Hepatocyte (in vitro differentiated cells): ENCODE measurements around the gene WDR26.
"Not testable (repeated sequence)": the region's sequence is repeated elsewhere in the genome, so short reads cannot be mapped to it uniquely, and the experiment has no call there.

ENCODE experiments used
- EZH2 ChIP-seq: fragments of 200-600 bp; sonication (generic); IDR thresholded peaks from 2 replicates; pipeline ENCODE4 v1.6.1; 2016; ENCODE audit warnings: antibody characterized with exemption, mild to moderate bottlenecking, borderline replicate concordance
- TF ChIP-seq, protein P1 (sequence below): fragments of 200-600 bp; sonication (generic); IDR thresholded peaks from 2 replicates; pipeline ENCODE4 v1.5.1; 2016; ENCODE audit warnings: antibody characterized with exemption, mild to moderate bottlenecking; ENCODE audit not compliant: poor library complexity

- TF ChIP-seq, protein P1, sequence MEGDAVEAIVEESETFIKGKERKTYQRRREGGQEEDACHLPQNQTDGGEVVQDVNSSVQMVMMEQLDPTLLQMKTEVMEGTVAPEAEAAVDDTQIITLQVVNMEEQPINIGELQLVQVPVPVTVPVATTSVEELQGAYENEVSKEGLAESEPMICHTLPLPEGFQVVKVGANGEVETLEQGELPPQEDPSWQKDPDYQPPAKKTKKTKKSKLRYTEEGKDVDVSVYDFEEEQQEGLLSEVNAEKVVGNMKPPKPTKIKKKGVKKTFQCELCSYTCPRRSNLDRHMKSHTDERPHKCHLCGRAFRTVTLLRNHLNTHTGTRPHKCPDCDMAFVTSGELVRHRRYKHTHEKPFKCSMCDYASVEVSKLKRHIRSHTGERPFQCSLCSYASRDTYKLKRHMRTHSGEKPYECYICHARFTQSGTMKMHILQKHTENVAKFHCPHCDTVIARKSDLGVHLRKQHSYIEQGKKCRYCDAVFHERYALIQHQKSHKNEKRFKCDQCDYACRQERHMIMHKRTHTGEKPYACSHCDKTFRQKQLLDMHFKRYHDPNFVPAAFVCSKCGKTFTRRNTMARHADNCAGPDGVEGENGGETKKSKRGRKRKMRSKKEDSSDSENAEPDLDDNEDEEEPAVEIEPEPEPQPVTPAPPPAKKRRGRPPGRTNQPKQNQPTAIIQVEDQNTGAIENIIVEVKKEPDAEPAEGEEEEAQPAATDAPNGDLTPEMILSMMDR: not testable (repeated sequence)
- TF ChIP-seq EZH2: not testable (repeated sequence)
Observed at GRCh38 chr1:224349716-224350115, 84.9 kb downstream of the WDR26 start.
